ENCODE data around the gene CHID1.
A peak's percentile ranks its signal among the peaks of the same experiment; 100 is the strongest.

The CHID1 gene

DNA sequence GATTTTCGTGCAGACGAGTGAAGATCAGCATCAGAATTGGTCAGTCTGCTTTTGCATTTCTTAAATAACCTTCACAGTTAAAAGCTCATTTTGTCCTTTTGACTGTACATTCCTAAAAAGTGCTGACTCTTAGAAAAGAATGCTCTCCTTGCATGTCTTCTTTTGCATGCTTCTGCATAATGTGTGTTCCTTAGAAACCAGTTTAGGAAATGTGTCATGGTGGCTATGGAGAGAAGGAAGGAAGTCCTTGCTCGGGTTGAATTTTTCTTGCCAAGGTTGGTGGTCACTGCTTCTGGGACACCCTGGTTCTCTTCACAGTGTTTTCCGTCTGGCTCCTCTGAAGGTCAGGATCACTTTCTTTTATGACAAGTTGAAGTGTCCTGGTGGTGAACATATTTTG lies 21.8 kb upstream of the CHID1 start:
- DNase-seq = no peak

GRCh38 chr11:931385-931784 lies 20.8 kb upstream of the CHID1 start:
- DNase-seq = no peak

DNA sequence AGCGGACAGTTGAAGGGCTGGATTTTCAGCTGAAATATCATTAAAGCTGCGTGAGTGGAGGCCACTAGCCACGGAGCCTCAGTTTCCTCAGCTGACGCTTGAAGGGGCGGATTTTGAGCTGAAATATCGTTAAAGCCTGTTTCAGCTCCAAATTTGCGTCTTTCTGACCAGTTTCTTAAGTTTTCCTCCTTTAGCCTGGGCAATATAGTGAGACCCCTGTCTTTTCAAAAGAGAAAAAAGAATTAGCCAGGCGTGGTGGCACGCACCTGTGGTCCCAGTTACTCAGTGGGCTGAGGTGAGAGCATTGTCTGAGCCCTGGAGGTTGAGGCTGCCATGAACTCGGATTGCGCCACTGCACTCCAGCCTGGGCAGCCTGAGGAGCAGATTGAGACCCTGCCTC lies 18.8 kb upstream of the CHID1 start:
- DNase-seq = no peak

GRCh38 chr11:928786-929185 lies 18.2 kb upstream of the CHID1 start:
- no peak for DNase-seq

DNA sequence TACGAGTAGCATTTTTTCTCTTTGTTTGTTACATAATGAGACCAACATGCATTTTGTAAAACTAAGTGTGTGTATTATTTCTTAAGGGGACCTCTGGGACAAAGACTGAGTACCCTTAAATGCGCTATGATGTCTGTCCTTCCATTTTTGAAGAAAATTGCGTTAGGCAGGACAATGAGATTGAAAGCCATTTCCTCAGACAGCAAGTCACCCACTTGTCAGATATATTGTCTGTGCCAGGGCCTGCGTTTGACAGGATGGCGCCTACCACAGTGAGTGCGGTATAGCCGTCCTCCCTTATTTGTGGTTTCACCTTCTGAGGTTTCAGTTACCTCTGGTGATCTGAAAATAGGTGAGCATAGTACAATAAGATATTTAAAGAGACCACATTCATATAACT lies 17.3 kb upstream of the CHID1 start:
- DNase-seq = no peak

DNA sequence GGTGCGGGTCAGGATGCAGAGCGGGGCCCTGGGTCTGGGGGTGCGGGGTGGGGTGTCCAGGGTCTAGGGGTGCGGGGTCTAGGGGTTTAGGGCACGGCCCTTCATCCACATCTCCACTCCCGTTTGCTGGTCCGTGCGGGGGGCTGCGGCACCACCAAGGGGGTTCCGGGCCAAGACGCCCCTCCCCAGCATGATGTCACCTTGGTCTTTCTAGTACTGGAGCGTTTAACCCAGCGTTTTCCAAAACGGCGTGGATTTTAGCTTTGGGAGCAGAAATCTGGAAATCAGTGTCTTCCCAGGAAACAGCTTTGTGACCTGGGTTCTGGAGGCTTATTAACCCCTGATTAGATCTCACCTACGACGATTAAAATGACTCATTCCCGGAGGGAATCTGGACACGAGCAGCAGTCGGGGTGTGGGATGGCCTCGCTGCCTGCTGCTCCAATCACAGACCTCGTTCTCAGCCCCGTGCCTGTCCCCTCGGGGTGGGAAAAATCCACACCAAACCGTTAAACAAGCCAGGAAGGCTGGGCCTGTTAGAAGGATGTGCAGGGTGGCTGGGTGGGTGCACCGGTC lies 15.8 kb upstream of the CHID1 start:
- no peak for DNase-seq

DNA sequence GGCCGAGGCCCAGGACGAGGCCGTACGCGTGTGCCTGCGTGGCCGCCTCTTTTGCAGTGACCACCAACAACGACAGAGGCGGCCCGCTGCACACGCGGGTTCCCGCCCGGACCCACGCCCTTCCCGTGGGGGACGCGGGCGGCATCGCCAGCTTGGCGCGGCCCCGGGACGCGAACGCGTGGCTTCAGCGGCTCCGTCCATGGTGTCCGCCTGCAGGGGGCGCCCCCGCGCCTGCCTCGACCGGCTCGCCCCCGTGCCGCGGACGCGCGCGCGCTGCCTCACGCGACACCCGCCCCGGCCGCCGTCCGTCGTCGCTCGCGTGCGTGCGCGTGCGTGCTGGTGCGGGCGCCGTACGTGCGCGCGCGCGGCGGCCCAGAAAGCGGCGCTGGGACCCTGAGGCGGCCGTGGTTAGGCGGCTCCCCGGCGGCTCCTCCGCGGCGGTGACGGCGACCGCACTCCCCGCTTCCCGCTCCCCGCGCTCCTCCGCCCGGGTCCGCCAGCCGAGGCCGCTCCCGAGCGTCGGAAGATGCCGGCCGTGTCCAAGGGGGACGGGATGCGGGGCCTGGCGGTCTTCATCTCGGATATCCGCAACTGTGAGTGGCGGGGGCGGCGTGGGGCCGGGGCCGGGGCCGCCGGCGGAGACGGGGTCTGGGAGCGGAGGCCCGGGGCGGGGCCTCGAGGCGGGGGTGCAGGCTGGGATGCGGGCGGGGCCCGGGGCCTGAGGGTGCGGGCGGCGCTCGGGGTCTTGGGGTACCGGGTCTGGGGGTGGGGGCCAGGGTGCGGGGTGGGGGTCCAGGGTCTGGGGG lies 15.1 kb upstream of the CHID1 start, which contains the start of gene AP2A2:
Gene AP2A2, plus strand, starts transcription at position 375 of the 806 bp plus-strand sequence. Its CDS starts 152 bp downstream, at position 527.
- peak; percentile 44 for DNase-seq

GRCh38 chr11:925158-925495 lies 14.5 kb upstream of the CHID1 start:
- no peak for DNase-seq

GRCh38 chr11:924406-925157 lies 14.0 kb upstream of the CHID1 start:
- DNase-seq = no peak

- no peak for DNase-seq
Measured at GRCh38 chr11:923691-924405, 13.2 kb upstream of the CHID1 start.

- no peak for DNase-seq
Measured at GRCh38 chr11:921921-922678, 11.5 kb upstream of the CHID1 start.

DNA sequence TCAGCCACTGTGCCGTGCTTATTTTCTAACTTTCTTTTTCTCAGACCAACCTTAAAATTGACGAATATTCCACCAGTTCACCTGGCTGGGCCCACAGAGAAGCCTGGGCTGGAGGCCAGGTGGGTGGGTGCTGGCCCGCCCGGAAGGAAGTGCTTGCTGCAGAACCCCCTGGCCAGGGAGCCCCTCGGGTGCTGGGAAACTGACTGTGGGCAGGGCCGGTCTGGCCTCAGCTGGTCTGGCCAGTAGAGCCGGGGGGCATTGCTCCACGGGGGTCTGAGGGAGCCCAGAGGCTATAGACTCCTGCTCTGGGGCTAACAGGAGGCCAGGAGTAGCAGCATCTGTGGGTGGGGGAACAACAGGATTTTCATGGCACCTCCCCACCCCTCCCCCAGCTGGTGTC lies 6.8 kb upstream of the CHID1 start:
- DNase-seq = no peak

DNA sequence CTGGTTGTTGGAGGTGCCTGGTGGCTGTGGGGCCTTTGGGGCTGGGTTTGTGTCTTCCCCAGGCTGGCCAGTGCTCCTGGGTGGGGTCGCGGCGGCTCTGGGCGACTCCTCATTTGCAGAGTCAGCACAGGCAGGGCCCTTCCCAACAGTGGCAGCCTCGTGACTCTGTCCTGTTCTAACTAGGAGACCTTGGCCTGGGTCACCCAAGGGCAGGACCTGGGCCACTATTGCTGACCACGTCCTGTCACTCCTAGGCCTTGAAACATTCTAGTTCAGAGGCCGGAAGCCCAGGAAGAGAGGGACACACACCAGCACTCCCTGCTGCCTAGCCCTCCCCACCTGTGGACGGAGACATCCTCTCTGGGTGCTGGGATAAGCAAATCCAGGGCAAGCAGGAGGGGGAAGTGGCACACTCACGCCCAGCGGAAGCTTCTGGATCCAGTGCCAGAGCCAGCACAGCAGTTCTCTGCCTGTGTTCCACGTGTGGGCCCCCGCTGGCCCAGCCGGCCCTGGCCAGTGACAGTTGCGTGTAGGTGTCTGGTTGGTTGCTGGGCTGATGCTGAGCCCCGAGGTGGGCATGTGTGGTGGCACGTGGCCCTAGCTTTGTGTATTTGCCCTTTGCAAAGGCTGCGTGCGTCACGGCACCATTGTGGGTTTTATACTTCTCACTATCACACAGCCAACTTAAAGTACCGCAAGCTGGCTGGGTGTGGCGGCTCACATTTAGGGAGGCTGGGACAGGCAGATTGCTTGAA lies 4.3 kb upstream of the CHID1 start:
- no peak for DNase-seq

GRCh38 chr11:914204-914603 lies 3.6 kb upstream of the CHID1 start:
- no peak for DNase-seq

GRCh38 chr11:913043-913442 lies 2.4 kb upstream of the CHID1 start:
- no peak for DNase-seq

DNA sequence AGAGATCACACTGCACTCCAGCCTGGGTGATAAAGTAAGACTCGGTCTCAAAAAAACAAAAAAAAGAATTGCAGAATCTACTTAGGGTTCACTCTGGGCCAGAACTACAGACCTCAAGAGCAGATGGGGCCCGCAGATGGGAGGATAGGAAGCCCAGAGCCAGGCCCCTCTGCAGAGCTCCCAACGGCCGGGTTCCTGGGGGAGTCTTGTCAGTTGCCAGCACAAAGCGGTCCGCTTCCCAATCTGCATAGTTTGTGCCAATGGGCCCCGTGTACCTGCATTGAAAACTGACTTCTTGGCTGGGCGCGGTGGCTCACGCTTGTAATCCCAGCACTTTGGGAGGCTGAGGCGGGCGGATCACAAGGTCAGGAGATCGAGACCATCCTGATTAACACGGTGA lies 1.7 kb upstream of the CHID1 start:
- no peak for DNase-seq

DNA sequence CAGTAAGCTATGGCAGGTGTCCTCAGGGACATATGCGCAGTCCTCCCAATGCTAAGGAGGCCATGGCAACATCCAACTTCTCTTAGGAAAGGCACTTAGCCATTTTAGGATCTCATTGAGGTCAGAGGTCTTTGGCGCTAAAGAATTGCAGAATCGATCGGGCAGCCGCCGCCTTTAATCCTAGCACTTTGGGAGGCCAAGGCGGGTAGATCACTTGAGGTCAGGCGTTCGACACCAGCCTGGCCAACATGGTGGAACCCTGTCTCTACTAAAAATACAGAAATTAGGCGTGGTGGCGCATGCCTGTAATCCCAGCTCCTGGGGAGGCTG lies 1.2 kb upstream of the CHID1 start:
- no peak for DNase-seq

GRCh38 chr11:911031-911889 lies 650 bp upstream of the CHID1 start:
- DNase-seq = no peak

GRCh38 chr11:910044-910588 lies 494 bp downstream of the CHID1 start:
- no peak for DNase-seq

DNA sequence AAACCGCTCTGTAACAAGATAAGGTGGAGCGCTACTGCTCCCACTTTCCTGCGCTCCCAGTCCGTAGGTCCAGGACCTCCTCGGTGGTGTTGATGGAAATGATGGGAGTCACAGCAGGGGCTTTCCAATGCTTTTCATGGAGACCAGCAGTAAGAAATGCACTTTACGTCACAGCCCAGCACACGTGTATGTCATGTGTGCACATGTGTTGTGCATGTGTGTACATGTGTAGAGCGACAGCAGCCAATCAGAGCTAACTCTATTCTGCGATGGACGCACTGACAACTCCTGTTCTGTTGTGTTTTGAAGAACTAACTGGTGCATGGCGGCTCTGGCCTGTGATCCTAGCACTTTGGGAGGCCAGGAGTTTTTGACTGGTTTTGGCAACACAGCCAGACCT lies 1.2 kb downstream of the CHID1 start:
- no peak for DNase-seq

GRCh38 chr11:908273-908672 lies 2.3 kb downstream of the CHID1 start:
- DNase-seq = no peak
